ENCODE data around the gene HSD17B4. TPM values are rescaled to one million over a fixed set of nuclear protein-coding genes. Genes with fewer than 3 reads are reported as not detected.

Gene HSD17B4
- total RNA-seq, 1 donor = 122 TPM

DNA sequence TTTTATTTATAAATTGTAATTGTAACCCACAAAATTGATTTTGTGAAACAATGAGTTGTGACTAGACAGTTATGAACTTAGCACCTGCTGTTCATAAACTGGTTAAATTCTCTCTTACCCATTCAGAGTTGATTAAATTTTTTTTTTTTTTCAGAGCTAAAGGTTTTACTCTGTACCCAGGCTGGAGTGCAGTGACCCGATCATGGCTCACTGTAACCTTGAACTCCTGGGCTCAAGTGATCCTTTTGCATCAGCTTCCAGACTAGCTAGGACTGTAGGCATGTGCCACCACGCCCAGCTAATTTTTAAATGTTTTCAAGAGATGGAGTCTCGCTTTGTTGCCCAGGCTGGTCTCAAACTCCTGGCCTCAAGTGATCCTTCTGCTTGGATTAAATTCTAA, 1.9 kb downstream of the HSD17B4 start:
- DNase-seq (ENCODE audit: low read depth) = no peak
- no peak overlapping the region for H3K4me3 ChIP-seq (ENCODE audit: low read depth, low read length)
- no peak for TF ChIP-seq CTCF (IDR thresholded peaks at IDR 0.05; ENCODE audit: insufficient read depth, low read length)

DNA sequence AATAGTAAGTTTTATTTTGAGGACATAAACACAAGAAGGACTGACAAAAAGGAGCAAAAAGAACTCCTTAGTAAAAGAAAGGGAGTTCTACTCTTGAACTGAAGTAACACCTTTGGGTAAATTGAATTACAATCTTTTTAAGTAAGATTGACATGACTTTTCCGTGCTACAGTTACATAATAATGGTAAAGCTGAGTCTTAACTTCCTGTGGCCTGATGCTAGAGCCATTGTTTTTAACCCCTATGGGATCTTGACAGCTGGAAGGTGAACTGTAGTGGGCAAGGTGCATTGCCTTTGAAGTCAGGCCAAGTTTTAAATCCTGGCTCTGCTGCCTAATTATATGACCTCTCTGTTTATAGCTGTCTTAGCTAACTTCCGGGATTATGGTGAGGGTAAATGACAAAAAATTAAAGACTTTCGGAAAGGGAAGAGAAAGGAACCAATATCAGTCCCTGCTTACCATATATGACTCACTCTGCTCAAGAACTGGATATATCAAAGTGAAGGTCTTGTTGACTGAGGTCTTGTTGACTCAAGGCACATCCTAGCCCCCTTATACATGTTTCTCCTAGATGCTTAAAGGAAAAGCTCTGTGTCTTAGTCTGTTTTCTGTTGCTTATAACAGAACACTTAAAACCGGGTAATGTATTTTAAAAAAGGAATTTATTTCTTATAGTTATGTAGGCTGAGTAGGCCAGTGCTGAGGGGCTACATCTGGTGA, 6.8 kb downstream of the HSD17B4 start:
- TF ChIP-seq CTCF (IDR thresholded peaks at IDR 0.05; ENCODE audit: insufficient read depth, low read length) = no peak
- DNase-seq (ENCODE audit: low read depth) = no peak
- H3K4me3 ChIP-seq (ENCODE audit: low read depth, low read length) = no peak overlapping the region

DNA sequence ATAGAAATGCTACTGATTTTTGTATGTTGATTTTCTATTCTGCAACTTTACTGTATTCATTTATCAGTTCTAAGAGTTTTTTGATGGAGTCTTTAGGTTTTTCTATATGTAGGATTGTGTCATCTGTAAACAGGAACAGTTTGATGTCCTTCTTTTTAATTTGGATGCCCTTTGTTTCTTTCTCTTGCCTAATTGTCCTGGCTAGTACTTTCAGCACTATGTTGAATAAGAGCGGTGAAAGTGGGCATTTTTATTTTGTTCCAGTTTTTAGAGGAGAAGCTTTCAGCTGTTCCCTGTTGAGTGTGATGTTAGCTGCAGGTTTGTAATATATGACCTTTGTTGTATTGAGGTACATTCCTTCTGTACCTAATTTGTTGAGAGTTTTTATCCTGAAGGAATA, 13.3 kb downstream of the HSD17B4 start:
- no peak overlapping the region for H3K4me3 ChIP-seq (ENCODE audit: low read depth, low read length)
- no peak for DNase-seq (ENCODE audit: low read depth)
- no peak for TF ChIP-seq CTCF (IDR thresholded peaks at IDR 0.05; ENCODE audit: insufficient read depth, low read length)

DNA sequence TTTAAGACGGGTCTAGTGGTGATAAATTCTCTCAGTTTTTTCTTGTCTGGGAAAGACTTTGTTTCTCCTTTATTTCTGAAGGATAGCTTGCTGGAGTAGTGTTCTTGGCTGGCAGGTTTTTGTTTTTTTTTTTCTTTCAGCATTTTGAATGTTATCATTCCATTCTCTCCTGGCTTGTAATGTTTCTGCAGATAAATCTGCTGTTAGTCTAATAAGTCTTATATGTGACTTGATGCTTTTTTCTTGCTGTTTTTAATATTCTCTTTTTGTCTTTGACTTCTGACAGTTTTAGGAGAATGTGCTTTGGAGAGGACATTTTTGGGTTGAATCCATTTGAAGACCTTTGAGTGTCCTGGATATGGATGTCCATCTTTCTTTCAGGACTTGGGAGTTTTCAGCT, 16.0 kb downstream of the HSD17B4 start:
- DNase-seq (ENCODE audit: low read depth) = no peak
- no peak overlapping the region for H3K4me3 ChIP-seq (ENCODE audit: low read depth, low read length)
- TF ChIP-seq CTCF (IDR thresholded peaks at IDR 0.05; ENCODE audit: insufficient read depth, low read length) = no peak

DNA sequence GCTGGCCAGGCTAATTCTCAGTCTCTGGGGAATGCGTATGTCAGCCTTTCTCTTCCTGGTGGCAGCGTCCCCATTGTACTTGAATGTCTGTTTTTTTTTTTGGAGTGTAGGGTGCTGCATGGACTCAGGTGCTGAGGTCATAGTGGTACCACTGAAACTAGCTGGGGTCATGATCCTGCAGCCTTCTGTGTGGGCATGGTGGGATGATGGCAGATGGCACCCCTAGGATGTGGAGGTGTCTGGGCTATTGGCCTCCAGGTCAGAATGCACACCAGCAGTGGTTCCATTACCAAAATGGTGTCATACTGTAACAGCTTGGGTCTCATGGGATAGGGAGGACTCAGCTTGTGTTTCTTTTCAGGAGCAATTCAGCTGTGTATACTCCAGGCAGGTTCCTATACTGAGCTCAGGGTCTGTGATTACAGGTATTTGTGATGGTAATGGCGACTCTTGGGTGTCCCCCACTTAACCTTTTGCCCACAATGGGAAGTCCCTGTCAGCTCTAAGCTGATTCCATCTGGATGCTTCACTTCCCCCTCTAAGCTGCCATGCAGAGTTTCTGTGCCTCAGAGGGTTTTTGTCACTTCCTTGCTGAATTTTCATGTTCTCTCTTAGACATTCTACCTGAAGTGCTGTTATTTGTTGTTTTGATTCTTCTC, 17.9 kb downstream of the HSD17B4 start:
- no peak for TF ChIP-seq CTCF (IDR thresholded peaks at IDR 0.05; ENCODE audit: insufficient read depth, low read length)
- DNase-seq (ENCODE audit: low read depth) = no peak
- H3K4me3 ChIP-seq (ENCODE audit: low read depth, low read length) = no peak overlapping the region

GRCh38 chr5:119470851-119471451, 18.7 kb downstream of the HSD17B4 start:
- H3K4me3 ChIP-seq (ENCODE audit: low read depth, low read length) = no peak overlapping the region
- TF ChIP-seq CTCF (IDR thresholded peaks at IDR 0.05; ENCODE audit: insufficient read depth, low read length) = peak; percentile 78
- peak; percentile 63 for DNase-seq (ENCODE audit: low read depth)
